Keratinocyte (primary cell): ENCODE data around the gene ABL2. TPM values are rescaled to one million over a fixed set of nuclear protein-coding genes. Genes with fewer than 3 reads are reported as not detected.
"Not testable (repeated sequence)": the region's sequence is repeated elsewhere in the genome, so short reads cannot be mapped to it uniquely, and the experiment has no call there.

Source experiments
- DNase-seq: peaks from one replicate; pipeline ENCODE4 v3.0.0-alpha.2; 2011; ENCODE audit warnings: low read depth, missing footprints, low spot score
- FAIRE-seq: peaks from 2 replicates; lab custom pipeline; 2011; peaks lifted over from hg19 to GRCh38; lab: Jason Lieb, UNC
- H2AFZ ChIP-seq: 2 replicates; pipeline ENCODE4 v1.6.0; 2012; ENCODE audit warnings: low read length, control low read depth, inconsistent platforms; ENCODE audit not compliant: control insufficient read depth
- H3K27ac ChIP-seq: 2 replicates; pipeline ENCODE4 v1.5.1; 2011; ENCODE audit warnings: low read length; ENCODE audit not compliant: control insufficient read depth, insufficient read depth
- H3K27me3 ChIP-seq: 3 replicates; pipeline ENCODE4 v1.6.0; 2011; ENCODE audit warnings: low read length; ENCODE audit not compliant: control insufficient read depth, insufficient read depth; ENCODE audit errors: extremely low read depth
- H3K36me3 ChIP-seq, 2 experiments: 2 replicates in 1 of 2; 3 replicates in 1 of 2; pipeline ENCODE4 v1.5.1; 2011; ENCODE audit warnings: low read length in 2 of 2, mild to moderate bottlenecking in 1 of 2; ENCODE audit not compliant: control insufficient read depth in 2 of 2, insufficient read depth in 2 of 2; ENCODE audit errors: extremely low read depth in 1 of 2
- H3K4me1 ChIP-seq: 3 replicates; pipeline ENCODE4 v1.5.1; 2011; ENCODE audit warnings: low read length; ENCODE audit not compliant: control insufficient read depth, insufficient read depth; ENCODE audit errors: extremely low read depth
- H3K4me2 ChIP-seq: 3 replicates; pipeline ENCODE4 v1.6.0; 2011; ENCODE audit warnings: low read depth, low read length; ENCODE audit not compliant: control insufficient read depth, insufficient read depth; ENCODE audit errors: extremely low read depth
- H3K4me3 ChIP-seq, 3 experiments: fragments of 200-600 bp in 1 of 3; sonication (generic) in 1 of 3; 2 replicates in 2 of 3; 3 replicates in 1 of 3; pipeline ENCODE4 v1.5.1; 2011 to 2016; ENCODE audit warnings: low read length in 3 of 3, mild to moderate bottlenecking in 3 of 3, control low read depth in 2 of 3, inconsistent platforms in 1 of 3, low read depth in 1 of 3, mixed read lengths in 1 of 3, mixed run types in 1 of 3, moderate library complexity in 1 of 3; ENCODE audit not compliant: control insufficient read depth in 2 of 3, insufficient read depth in 2 of 3; ENCODE audit errors: extremely low read depth in 1 of 3
- H3K79me2 ChIP-seq: 2 replicates; pipeline ENCODE4 v1.6.0; 2012; ENCODE audit warnings: low read length; ENCODE audit not compliant: control insufficient read depth, insufficient read depth
- H3K9ac ChIP-seq: 3 replicates; pipeline ENCODE4 v1.6.0; 2011; ENCODE audit warnings: low read length; ENCODE audit not compliant: control insufficient read depth, insufficient read depth; ENCODE audit errors: extremely low read depth
- H3K9me1 ChIP-seq: 3 replicates; pipeline ENCODE4 v1.6.0; 2011; ENCODE audit warnings: low read length; ENCODE audit not compliant: control insufficient read depth, insufficient read depth; ENCODE audit errors: extremely low read depth
- H3K9me3 ChIP-seq: 2 replicates; pipeline ENCODE4 v1.5.1; 2012; ENCODE audit warnings: low read depth, low read length; ENCODE audit not compliant: control insufficient read depth
- H4K20me1 ChIP-seq: 3 replicates; pipeline ENCODE4 v1.6.0; 2011; ENCODE audit warnings: low read length; ENCODE audit not compliant: control insufficient read depth, insufficient read depth; ENCODE audit errors: extremely low read depth
- CTCF ChIP-seq, 3 experiments: IDR thresholded peaks in 1 of 3; conservative IDR thresholded peaks in 1 of 3; optimal IDR thresholded peaks in 1 of 3; 2 replicates in 2 of 3; 3 replicates in 1 of 3; pipeline versions ENCODE3 to v1.5.1; 2011; ENCODE audit warnings: low read length in 3 of 3, mild to moderate bottlenecking in 3 of 3, moderate library complexity in 2 of 3, control low read depth in 1 of 3, inconsistent platforms in 1 of 3; ENCODE audit not compliant: insufficient read depth in 2 of 3; ENCODE audit errors: extremely low read depth in 1 of 3
- EZH2 ChIP-seq: IDR thresholded peaks from one replicate; pipeline ENCODE4 v1.6.1; 2012; ENCODE audit warnings: inconsistent platforms, mild to moderate bottlenecking, low read length, moderate library complexity
- dilution Hi-C: fragments of 300-500 bp; cut with MboI; formaldehyde crosslinking; loops from one replicate; pipeline ENCODE4 v1.7.0; 2020; ENCODE audit warnings: low sequenced_read_pairs; ENCODE audit not compliant: extremely low pct_ligation_motif_present
- polyA minus RNA-seq, 3 experiments: library from RNA; depleted of rRNA, polyadenylated mRNA; stranded (reverse); fragments of >200 nt; gene quantifications; 1 replicate in 1 of 3; 2 replicates in 1 of 3; 3 replicates in 1 of 3; pipeline ENCODE4 v1.2.3, GENCODE V29; 2011
- polyA plus RNA-seq, 5 experiments: library from polyadenylated mRNA; depleted of rRNA in 3 of 5; stranded (reverse) in 3 of 5; stranded (forward) in 1 of 5; unstranded in 1 of 5; fragments of >200 nt; gene quantifications; 1 replicate in 1 of 5; 2 replicates in 3 of 5; 3 replicates in 1 of 5; pipeline versions ENCODE4 v1.2.1 to v1.2.3, GENCODE V29; 2011 to 2012; ENCODE audit warnings: missing spikeins in 2 of 5, low read depth in 1 of 5, low replicate concordance in 1 of 5

Gene ABL2
- polyA plus RNA-seq (37.6 to 52.6 TPM (median 41.8 TPM) in 3 replicates), polyA minus RNA-seq (209 to 257 TPM (median 232 TPM) in 3 replicates)
- polyA plus RNA-seq (2011; ENCODE audit: low read depth): 23.4 TPM
- 16.7 and 26.3 TPM in 2 replicates for polyA plus RNA-seq (2011; cell fraction: cytosol; rRNA removed)
- polyA plus RNA-seq (2011; cell fraction: nucleus; rRNA removed): 79.0 and 79.6 TPM in 2 replicates
- polyA plus RNA-seq (2012; ENCODE audit: low replicate concordance): 37.8 and 44.8 TPM in 2 replicates
- 69.4 TPM for polyA minus RNA-seq (2011; cell fraction: cytosol; rRNA and poly(A)+ RNA removed)
- 325 and 529 TPM in 2 replicates for polyA minus RNA-seq (2011; cell fraction: nucleus; rRNA and poly(A)+ RNA removed)

DNA sequence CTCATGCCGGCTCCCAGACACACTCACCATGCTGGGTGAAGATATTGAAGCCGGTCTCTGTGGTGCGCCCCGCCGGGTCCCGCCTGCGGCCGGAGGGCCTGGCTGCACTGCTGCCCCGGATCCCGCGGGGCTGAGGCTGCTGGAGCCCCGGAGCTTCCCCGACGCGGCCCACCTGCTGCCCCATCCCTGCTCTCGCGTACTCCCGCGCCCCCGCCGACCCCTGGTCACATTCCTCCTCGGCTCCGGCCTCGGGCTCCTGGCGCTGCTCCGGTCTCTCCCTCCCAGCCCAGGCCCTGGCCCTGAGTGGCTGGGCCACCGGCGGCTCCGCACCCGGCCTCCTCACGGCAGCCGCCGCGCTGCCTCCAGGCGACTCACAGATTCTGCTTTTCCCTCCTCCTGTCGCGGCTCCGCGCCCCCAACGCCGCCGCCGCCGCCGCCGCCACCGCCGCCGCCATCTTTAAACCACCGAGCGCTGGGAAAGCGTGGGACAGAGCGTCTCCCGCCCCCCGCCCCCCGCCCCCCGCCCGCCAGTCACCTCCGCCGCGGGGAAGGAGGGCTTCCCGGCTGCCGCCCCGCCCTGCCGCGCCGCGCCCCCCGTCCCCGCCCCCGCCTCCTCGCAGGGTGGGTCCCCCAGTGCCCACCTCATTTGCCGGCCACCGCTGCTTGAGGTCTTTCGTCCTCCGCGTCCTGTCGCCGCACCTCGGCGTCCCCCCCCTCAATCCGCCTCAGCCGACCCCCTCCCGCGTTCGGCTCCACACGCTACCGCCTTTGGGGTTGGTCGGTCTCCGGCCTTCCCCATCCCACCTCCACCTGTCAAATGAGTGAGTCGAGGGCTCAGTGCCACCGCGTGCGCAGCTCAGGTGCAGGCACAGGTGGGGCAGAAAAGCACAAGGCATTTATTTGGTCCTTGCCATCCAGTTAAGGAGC lies at the start of gene ABL2:
TSS of gene ABL2 (minus strand) at position 464 of the 927 bp plus-strand sequence. CDS start at position 184, 280 bp downstream.
- FAIRE-seq (no peak), DNase-seq (no peak)
- dilution Hi-C loops: no loop called here
- H3K4me2 ChIP-seq: peak within 1 kb of the TSS; percentile 97
- TF ChIP-seq CTCF (optimal IDR thresholded peaks at IDR 0.05 in 1 of 3, IDR thresholded peaks at IDR 0.05 in 1 of 3, conservative IDR thresholded peaks at IDR 0.05 in 1 of 3; ENCODE audit: extremely low read depth in 1 of 3, insufficient read depth in 2 of 3, low read length in 3 of 3) (no peak), EZH2 (no peak)
- H3K79me2 ChIP-seq: peaks cover 44% of the 10 kb centered on the region
- no peaks in the 10 kb centered on the region for H4K20me1 ChIP-seq
- peak within 1 kb of the TSS; percentile 78 to 90 (median 90) for H3K4me3 ChIP-seq
- H3K4me1 ChIP-seq: peaks cover 31% of the 10 kb centered on the region
- H3K27me3 ChIP-seq: no peaks in the 10 kb centered on the region
- peak within 1 kb of the TSS; percentile 71 for H2AFZ ChIP-seq
- H3K9me1 ChIP-seq: no peaks in the 10 kb centered on the region
- H3K36me3 ChIP-seq: no peaks in the 10 kb centered on the region
- H3K9ac ChIP-seq: peak within 1 kb of the TSS; percentile 84
- peak within 1 kb of the TSS; percentile 77 for H3K27ac ChIP-seq
- no peaks in the 10 kb centered on the region for H3K9me3 ChIP-seq

- no peak for FAIRE-seq
- dilution Hi-C loops: no loop called here
Measured at GRCh38 chr1:179278920-179279319, 49.4 kb upstream of the ABL2 start.

DNA sequence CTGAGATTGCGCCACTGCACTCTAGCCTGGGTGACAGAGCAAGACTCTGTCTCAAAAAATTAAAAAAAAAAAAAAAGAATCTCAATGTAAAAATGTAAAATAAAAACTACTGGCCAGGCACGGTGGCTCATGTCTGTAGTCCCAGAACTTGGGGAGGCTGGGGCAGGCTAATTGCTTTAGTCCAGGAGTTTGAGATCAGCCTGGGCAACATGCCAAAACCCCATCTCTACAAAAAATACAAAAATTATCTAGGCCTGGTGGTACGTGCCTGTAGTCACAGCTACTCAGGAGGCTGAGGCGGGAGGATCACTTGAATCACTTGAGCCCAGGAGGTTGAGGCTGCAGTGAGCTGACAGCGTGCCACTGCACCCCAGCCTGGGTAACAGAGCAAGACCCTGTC lies 44.9 kb upstream of the ABL2 start:
- H3K79me2 ChIP-seq, H3K9me1 ChIP-seq, H2AFZ ChIP-seq, dilution Hi-C loops, H3K4me1 ChIP-seq, H3K9ac ChIP-seq, H3K4me3 ChIP-seq, DNase-seq, FAIRE-seq, H3K27ac ChIP-seq, H3K27me3 ChIP-seq, H3K4me2 ChIP-seq, H3K9me3 ChIP-seq, H4K20me1 ChIP-seq, H3K36me3 ChIP-seq: not testable (repeated sequence)

More at GRCh38 chr1:179278920-179279319, 49.4 kb upstream of the ABL2 start:
- no peak overlapping the region for H3K4me2 ChIP-seq
- no peak overlapping the region for H3K9ac ChIP-seq
- no peak overlapping the region for H3K27ac ChIP-seq
- DNase-seq: no peak
- no peaks in the 10 kb centered on the region for H3K9me3 ChIP-seq
- no peaks in the 10 kb centered on the region for H3K4me1 ChIP-seq
- no peaks in the 10 kb centered on the region for H4K20me1 ChIP-seq
- H3K27me3 ChIP-seq: no peaks in the 10 kb centered on the region
- no peak overlapping the region for H2AFZ ChIP-seq
- no peak overlapping the region for H3K4me3 ChIP-seq
- no peak for TF ChIP-seq EZH2
- TF ChIP-seq CTCF (optimal IDR thresholded peaks at IDR 0.05 in 1 of 3, IDR thresholded peaks at IDR 0.05 in 1 of 3, conservative IDR thresholded peaks at IDR 0.05 in 1 of 3; ENCODE audit: extremely low read depth in 1 of 3, insufficient read depth in 2 of 3, low read length in 3 of 3): no peak
- H3K79me2 ChIP-seq: no peaks in the 10 kb centered on the region
- no peaks in the 10 kb centered on the region for H3K36me3 ChIP-seq
- H3K9me1 ChIP-seq: no peaks in the 10 kb centered on the region
